ENCODE results near the gene SFPQ.

GRCh38 chr1:35173491-35173890 is 19.5 kb downstream of the SFPQ start:
- TF ChIP-seq CTCF (IDR thresholded peaks at IDR 0.05) (no peak), MAX (CRISPR knock-in tag; IDR thresholded peaks at IDR 0.05) (no peak), ZNF317 (CRISPR knock-in tag; IDR thresholded peaks at IDR 0.05; ENCODE audit: borderline replicate concordance, low read depth) (no peak), NR3C1 (CRISPR knock-in tag; conservative IDR thresholded peaks at IDR 0.05; ENCODE audit: low read depth) (no peak), PRDM15 (CRISPR knock-in tag; IDR thresholded peaks at IDR 0.05) (no peak), JUN (CRISPR knock-in tag; IDR thresholded peaks at IDR 0.05) (no peak), NR1H2 (CRISPR knock-in tag; IDR thresholded peaks at IDR 0.05) (no peak)
- TF ChIP-seq, protein P1, sequence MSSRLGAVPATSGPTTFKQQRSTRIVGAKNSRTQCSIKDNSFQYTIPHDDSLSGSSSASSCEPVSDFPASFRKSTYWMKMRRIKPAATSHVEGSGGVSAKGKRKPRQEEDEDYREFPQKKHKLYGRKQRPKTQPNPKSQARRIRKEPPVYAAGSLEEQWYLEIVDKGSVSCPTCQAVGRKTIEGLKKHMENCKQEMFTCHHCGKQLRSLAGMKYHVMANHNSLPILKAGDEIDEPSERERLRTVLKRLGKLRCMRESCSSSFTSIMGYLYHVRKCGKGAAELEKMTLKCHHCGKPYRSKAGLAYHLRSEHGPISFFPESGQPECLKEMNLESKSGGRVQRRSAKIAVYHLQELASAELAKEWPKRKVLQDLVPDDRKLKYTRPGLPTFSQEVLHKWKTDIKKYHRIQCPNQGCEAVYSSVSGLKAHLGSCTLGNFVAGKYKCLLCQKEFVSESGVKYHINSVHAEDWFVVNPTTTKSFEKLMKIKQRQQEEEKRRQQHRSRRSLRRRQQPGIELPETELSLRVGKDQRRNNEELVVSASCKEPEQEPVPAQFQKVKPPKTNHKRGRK (CRISPR knock-in tag; IDR thresholded peaks at IDR 0.05; ENCODE audit: borderline replicate concordance): no peak
